B cell (primary cell): ENCODE results near the gene ARL11. TPM values are rescaled to one million over a fixed set of nuclear protein-coding genes. Genes with fewer than 3 reads are reported as not detected.

ENCODE experiments used
- ATAC-seq: fragments of 200-7000 bp; cut with Tn5 transposase; one replicate; pipeline ENCODE4 v1.10.0; 2021; ENCODE audit warnings: low read depth, mild to moderate bottlenecking, moderate number of reproducible peaks, moderate library complexity
- CTCF ChIA-PET: fragments of 350-600 bp; sonication (Branson Sonifier 250); formaldehyde crosslinking; loops from one replicate; lab custom pipeline; 2021; ENCODE audit warnings: antibody characterized with exemption, inconsistent platforms; lab: Charles Lee
- POLR2A ChIA-PET: fragments of 350-600 bp; sonication (Branson Sonifier 250); formaldehyde crosslinking; loops from one replicate; lab custom pipeline; 2021; ENCODE audit warnings: antibody characterized with exemption; lab: Charles Lee
- DNase-seq: peaks from one replicate; pipeline ENCODE4 v3.0.0; 2013
- H2AFZ ChIP-seq: 2 replicates; pipeline ENCODE4 v1.6.1; 2012; ENCODE audit warnings: mild to moderate bottlenecking, low read depth, low read length; ENCODE audit not compliant: insufficient read depth, poor library complexity, severe bottlenecking
- H3K27ac ChIP-seq, 2 donors: 1 replicate in 1 of 2; 2 replicates in 1 of 2; pipeline ENCODE4 v1.5.1; 2012 to 2013; ENCODE audit warnings: low read length in 2 of 2, mild to moderate bottlenecking in 2 of 2, moderate library complexity in 1 of 2
- H3K27me3 ChIP-seq, 4 experiments: fragments of 200-600 bp in 1 of 4; sonication (generic) in 1 of 4; replicated peaks in 1 of 4; 1 replicate in 2 of 4; 2 replicates in 2 of 4; pipeline versions ENCODE4 v1.6.1 to v1.7.0; 2013 to 2016; ENCODE audit warnings: low read length in 3 of 4, mild to moderate bottlenecking in 2 of 4, mixed read lengths in 1 of 4, moderate library complexity in 1 of 4; ENCODE audit not compliant: insufficient read depth in 4 of 4, control insufficient read depth in 3 of 4; ENCODE audit errors: control extremely low read depth in 1 of 4
- H3K36me3 ChIP-seq, 2 experiments: replicated peaks in 1 of 2; 1 replicate in 1 of 2; 2 replicates in 1 of 2; pipeline versions ENCODE4 v1.6.1 to v1.7.1; 2013; ENCODE audit warnings: low read length in 1 of 2; ENCODE audit not compliant: insufficient read depth in 2 of 2, control insufficient read depth in 1 of 2; ENCODE audit errors: control extremely low read depth in 1 of 2, extremely low read depth in 1 of 2
- H3K4me1 ChIP-seq, 2 donors: fragments of 200-600 bp in 1 of 2; sonication (generic) in 1 of 2; 1 replicate in 1 of 2; 2 replicates in 1 of 2; pipeline versions ENCODE4 v1.5.1 to v1.6.1; 2013 to 2017; ENCODE audit warnings: low read length in 2 of 2; ENCODE audit not compliant: control insufficient read depth in 2 of 2, insufficient read depth in 2 of 2
- H3K4me2 ChIP-seq: replicated peaks from 2 replicates; pipeline ENCODE3; 2012; ENCODE audit warnings: mild to moderate bottlenecking, low read depth, low read length; ENCODE audit not compliant: poor library complexity, severe bottlenecking
- H3K4me3 ChIP-seq, 5 experiments: fragments of 200-600 bp in 1 of 5; sonication (generic) in 1 of 5; 1 replicate in 3 of 5; 2 replicates in 2 of 5; pipeline versions ENCODE4 v1.5.1 to v1.7.0; 2011 to 2016; ENCODE audit warnings: low read length in 4 of 5, mild to moderate bottlenecking in 4 of 5, low read depth in 2 of 5, control low read depth in 1 of 5, moderate library complexity in 1 of 5; ENCODE audit not compliant: insufficient read depth in 1 of 5; ENCODE audit errors: control extremely low read depth in 1 of 5, extremely low read depth in 1 of 5
- H3K79me2 ChIP-seq: fragments of 200-600 bp; sonication (generic); one replicate; pipeline ENCODE4 v1.6.0; 2016; ENCODE audit warnings: low read length; ENCODE audit not compliant: control insufficient read depth, insufficient read depth
- H3K9ac ChIP-seq: fragments of 200-600 bp; sonication (generic); 2 replicates; pipeline ENCODE4 v1.6.1; 2017; ENCODE audit warnings: mild to moderate bottlenecking, low read length, moderate library complexity
- H3K9me3 ChIP-seq, 3 donors: one replicate each; pipeline versions ENCODE4 v1.6.1 to v1.7.1; 2013; ENCODE audit warnings: low read length in 2 of 3; ENCODE audit not compliant: control insufficient read depth in 2 of 3, insufficient read depth in 1 of 3; ENCODE audit errors: control extremely low read depth in 1 of 3
- H4K20me1 ChIP-seq: 2 replicates; pipeline ENCODE4 v1.6.0; 2012; ENCODE audit warnings: mild to moderate bottlenecking, low read length; ENCODE audit not compliant: insufficient read depth, control insufficient read depth, poor library complexity, severe bottlenecking
- H3K27ac Mint-ChIP-seq: one replicate; pipeline ENCODE4 v1.8.0; 2021; ENCODE audit warnings: mixed read lengths
- H3K27me3 Mint-ChIP-seq: one replicate; pipeline ENCODE4 v1.8.0; 2021; ENCODE audit warnings: mixed read lengths
- H3K4me1 Mint-ChIP-seq: one replicate; pipeline ENCODE4 v1.8.0; 2021; ENCODE audit warnings: mixed read lengths
- H3K4me3 Mint-ChIP-seq: one replicate; pipeline ENCODE4 v1.8.0; 2021; ENCODE audit warnings: mixed read lengths
- H3K9me3 Mint-ChIP-seq: one replicate; pipeline ENCODE4 v1.8.0; 2022; ENCODE audit warnings: mixed read lengths; ENCODE audit not compliant: insufficient read depth
- CTCF ChIP-seq: fragments of 200-600 bp; IDR thresholded peaks from one replicate; pipeline ENCODE4 v1.8.0; 2022; ENCODE audit warnings: antibody characterized with exemption, mild to moderate bottlenecking
- EZH2 ChIP-seq: IDR thresholded peaks from 2 replicates; pipeline ENCODE4 v1.6.1; 2012; ENCODE audit warnings: borderline replicate concordance, low read depth, mild to moderate bottlenecking, moderate library complexity, low read length; ENCODE audit not compliant: insufficient read depth, poor library complexity, severe bottlenecking
- WGBS: methylation state at CpG from one replicate; pipeline ENCODE4 v1.1.5; 2013; ENCODE audit warnings: missing lambda C conversion rate; ENCODE audit not compliant: insufficient coverage; 5-methylcytosine and 5-hydroxymethylcytosine counted together
- intact Hi-C: fragments of 100-400 bp; cut with micrococcal nuclease; formaldehyde crosslinking; loops from one replicate; pipeline ENCODE4 v1.10.0; 2022
- polyA plus RNA-seq: library from polyadenylated mRNA; depleted of rRNA; stranded (reverse); fragments of >200 nt; gene quantifications from 2 replicates; pipeline ENCODE4 v1.2.3, GENCODE V29; 2012
- total RNA-seq, 2 donors: library from RNA; stranded (reverse); fragments of 120-200 nt in 1 of 2; gene quantifications; 1 replicate in 1 of 2; 2 replicates in 1 of 2; pipeline versions ENCODE4 v1.2.3 to v1.2.4, GENCODE V29; 2013 to 2022

Gene ARL11
- total and polyA plus RNA-seq, 2 donors (not counting 1 experiment from before 2014, with no cell fraction given), result 5.8 to 21.4 TPM

- H2AFZ ChIP-seq, result no peak overlapping the region
- WGBS, result 96% methylated on average over 8 of the region's 9 CpGs
- no peaks in the 10 kb centered on the region for H3K4me1 ChIP-seq
- CTCF ChIA-PET, result no interaction called here
- H3K4me3 ChIP-seq, result no peak overlapping the region
- ATAC-seq, result no peak
- Mint-ChIP-seq H3K27me3 (no peaks in the 10 kb centered on the region), H3K9me3 (no peaks in the 10 kb centered on the region), H3K4me3 (no peak overlapping the region), H3K27ac (no peak overlapping the region), H3K4me1 (peaks cover 8% of the 10 kb centered on the region)
- no peak for DNase-seq
- TF ChIP-seq CTCF, result no peak
- TF ChIP-seq EZH2, result no peak
- H3K4me2 ChIP-seq, result no peak overlapping the region
- no peak overlapping the region for H3K9ac ChIP-seq
- POLR2A ChIA-PET, result no interaction called here
- no peaks in the 10 kb centered on the region for H3K27me3 ChIP-seq
- no peaks in the 10 kb centered on the region for H3K79me2 ChIP-seq
- no peaks in the 10 kb centered on the region for H3K9me3 ChIP-seq
- no peak overlapping the region for H3K27ac ChIP-seq
- intact Hi-C loops, result no loop called here
- peaks cover 0 to under 1% of the 10 kb centered on the region in 2 experiments for H3K36me3 ChIP-seq
- no peaks in the 10 kb centered on the region for H4K20me1 ChIP-seq
Observed at GRCh38 chr13:49657241-49657641, 28.9 kb downstream of the ARL11 start.

GRCh38 chr13:49664606-49665005, 36.3 kb downstream of the ARL11 start:
- Histone ChIP-seq H3K4me3 (no peak overlapping the region), H2AFZ (no peak overlapping the region), H3K27ac (no peak overlapping the region), H3K79me2 (no peaks in the 10 kb centered on the region), H3K36me3 (peaks cover 6 to 9% of the 10 kb centered on the region in 2 experiments), H3K4me1 (no peaks in the 10 kb centered on the region), H3K9me3 (no peaks in the 10 kb centered on the region), H3K4me2 (no peak overlapping the region), H3K9ac (no peak overlapping the region), H4K20me1 (no peaks in the 10 kb centered on the region), H3K27me3 (no peaks in the 10 kb centered on the region)
- ChIA-PET CTCF (interaction anchor here (0.5 kb wide), 1 partner anchor 180 kb away, joined by 3 read pairs; no protein-coding TSS in a partner anchor), POLR2A (no interaction called here)
- Mint-ChIP-seq H3K4me1 (no peaks in the 10 kb centered on the region), H3K27me3 (no peaks in the 10 kb centered on the region), H3K27ac (no peak overlapping the region), H3K4me3 (no peak overlapping the region), H3K9me3 (no peaks in the 10 kb centered on the region)
- TF ChIP-seq EZH2, result no peak
- TF ChIP-seq CTCF, result no peak
- WGBS, result 100% methylated on average over 2 of the region's 4 CpGs
- ATAC-seq, result no peak
- DNase-seq, result no peak
- intact Hi-C loops, result loop anchor here (5.0 kb wide), 1 partner anchor 1408 kb away; no protein-coding TSS in a partner anchor
